GM13976 (cell line): ENCODE measurements around the gene AIP.

Experiments used
- DNase-seq: peaks from one replicate; pipeline ENCODE4 v3.0.0; 2012; ENCODE audit warnings: low spot score
- CTCF ChIP-seq: IDR thresholded peaks from 2 replicates; pipeline ENCODE4 v1.5.1; 2012; ENCODE audit warnings: borderline replicate concordance, mild to moderate bottlenecking; ENCODE audit not compliant: insufficient read depth; ENCODE audit errors: extremely low read depth, missing control alignments, control extremely low read depth
- in situ Hi-C: fragments of 300-500 bp; cut with MboI; formaldehyde crosslinking; loops from one replicate; pipeline ENCODE4 v1.12.0; 2022; ENCODE audit warnings: low sequenced_read_pairs, mixed read lengths, inconsistent platforms; ENCODE audit not compliant: unreplicated experiment

AIP gene

GRCh38 chr11:67455054-67455453 is 27.8 kb upstream of the AIP start, which contains the start of gene CABP4:
TSS of gene CABP4 (plus strand) at chr11:67455354. CDS start at chr11:67455424, 70 bp downstream.
- in situ Hi-C loops, result no loop called here
- TF ChIP-seq CTCF, result no peak

GRCh38 chr11:67456068-67456705 is 26.6 kb upstream of the AIP start:
- no peak for TF ChIP-seq CTCF
- in situ Hi-C loops, result no loop called here
- DNase-seq, result no peak

More at GRCh38 chr11:67455054-67455453, 27.8 kb upstream of the AIP start, which contains the start of gene CABP4:
- no peak for DNase-seq

- no peak for TF ChIP-seq CTCF
- DNase-seq, result no peak
- in situ Hi-C loops, result no loop called here
These were observed 25.4 kb upstream of the AIP start for GRCh38 chr11:67457453-67457852.

GRCh38 chr11:67458266-67458665 is 24.6 kb upstream of the AIP start:
- TF ChIP-seq CTCF, result no peak
- in situ Hi-C loops, result no loop called here
- no peak for DNase-seq

- no peak for DNase-seq
- no peak for TF ChIP-seq CTCF
- in situ Hi-C loops, result no loop called here
These were observed 19.6 kb upstream of the AIP start for GRCh38 chr11:67463186-67463585.

GRCh38 chr11:67463680-67464410 is 19.0 kb upstream of the AIP start:
- no peak for TF ChIP-seq CTCF
- DNase-seq, result no peak
- in situ Hi-C loops, result no loop called here
